ENCODE measurements around the gene HTR1E.
"Not testable (repeated sequence)": the region's sequence is repeated elsewhere in the genome, so short reads cannot be mapped to it uniquely, and the experiment has no call there.

Gene HTR1E

GRCh38 chr6:86937219-86938079 lies at the start of gene HTR1E:
TSS of gene HTR1E (plus strand) at chr6:86937528. CDS start at chr6:87015335, 77,807 bp downstream.
- no peak for DNase-seq (ENCODE audit: low read depth)

GRCh38 chr6:86888301-86888700 lies 49.0 kb upstream of the HTR1E start:
- no peak for DNase-seq (ENCODE audit: low read depth)

DNA sequence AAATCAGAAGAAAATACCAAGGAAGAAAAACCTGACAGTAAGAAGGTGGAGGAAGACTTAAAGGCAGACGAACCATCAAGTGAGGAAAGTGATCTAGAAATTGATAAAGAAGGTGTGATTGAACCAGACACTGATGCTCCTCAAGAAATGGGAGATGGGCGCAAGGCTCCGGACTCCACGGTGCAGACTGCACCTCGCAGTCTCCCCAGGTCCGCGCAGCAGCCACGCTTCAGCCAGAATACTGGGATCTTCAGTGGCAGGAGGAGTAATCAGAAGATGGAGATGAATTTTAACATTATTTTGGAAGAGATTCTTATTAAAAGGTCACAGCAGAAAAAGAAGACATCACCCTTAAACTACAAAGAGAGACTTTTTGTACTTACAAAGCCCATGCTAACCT lies 40.1 kb upstream of the HTR1E start:
- not testable (repeated sequence) for DNase-seq (ENCODE audit: low read depth)

DNA sequence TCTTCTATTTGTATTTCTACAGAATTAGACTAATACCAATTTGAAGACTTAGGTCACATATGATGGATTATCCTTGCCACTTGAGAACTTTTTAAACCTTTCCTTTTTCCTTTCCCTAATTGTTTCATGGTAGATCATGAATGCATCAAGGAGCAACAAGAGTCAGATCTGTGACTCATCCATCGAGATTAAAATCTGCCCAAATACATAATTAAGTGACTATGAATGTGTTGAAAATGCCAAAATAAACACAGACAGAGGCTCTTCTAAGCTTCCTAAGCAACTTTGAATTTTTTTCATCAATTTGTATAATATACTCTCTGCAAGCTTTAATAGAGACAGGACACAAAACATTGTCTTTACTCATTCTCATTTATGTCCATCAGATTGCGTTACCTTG lies 23.5 kb upstream of the HTR1E start:
- no peak for DNase-seq (ENCODE audit: low read depth)

GRCh38 chr6:86916393-86916792 lies 20.9 kb upstream of the HTR1E start:
- DNase-seq (ENCODE audit: low read depth), result no peak

DNA sequence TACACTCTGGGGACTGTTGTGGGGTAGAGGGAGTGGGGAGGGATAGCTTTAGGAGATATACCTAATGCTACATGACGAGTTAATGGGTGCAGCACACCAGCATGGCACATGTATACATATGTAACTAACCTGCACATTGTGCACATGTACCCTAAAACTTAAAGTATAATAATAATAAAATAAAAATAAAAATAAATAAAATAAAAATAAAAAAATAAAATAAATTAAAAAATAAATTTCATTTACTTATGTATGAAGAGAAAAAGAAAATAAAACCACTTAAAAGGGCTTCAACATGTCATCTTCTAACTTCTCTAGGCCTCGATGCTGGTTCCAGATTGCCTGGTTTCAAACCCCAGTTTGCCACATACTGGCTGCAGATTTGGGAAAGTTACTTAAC lies 10.2 kb upstream of the HTR1E start:
- not testable (repeated sequence) for DNase-seq (ENCODE audit: low read depth)

DNA sequence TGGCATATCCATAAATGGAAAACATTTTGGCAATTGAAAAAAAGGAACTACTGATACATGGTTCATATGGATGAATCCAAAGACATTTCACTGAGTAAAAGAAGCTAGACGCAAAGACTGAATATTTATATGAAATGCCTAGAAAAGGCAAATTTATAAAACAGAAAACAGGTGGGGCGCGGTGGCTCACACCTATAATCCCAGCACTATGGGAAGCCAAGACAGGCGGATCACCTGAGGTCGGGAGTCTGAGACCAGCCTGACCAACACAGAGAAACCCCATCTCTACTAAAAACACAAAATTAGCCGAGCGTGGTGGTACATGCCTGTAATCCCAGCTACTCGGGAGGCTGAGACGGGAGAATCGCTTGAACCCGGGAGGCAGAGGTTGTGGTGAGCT lies 9.5 kb upstream of the HTR1E start:
- DNase-seq (ENCODE audit: low read depth), result not testable (repeated sequence)

GRCh38 chr6:86934365-86934764 lies 3.0 kb upstream of the HTR1E start:
- no peak for DNase-seq (ENCODE audit: low read depth)

GRCh38 chr6:86936834-86937218 lies 502 bp upstream of the HTR1E start:
- no peak for DNase-seq (ENCODE audit: low read depth)

DNA sequence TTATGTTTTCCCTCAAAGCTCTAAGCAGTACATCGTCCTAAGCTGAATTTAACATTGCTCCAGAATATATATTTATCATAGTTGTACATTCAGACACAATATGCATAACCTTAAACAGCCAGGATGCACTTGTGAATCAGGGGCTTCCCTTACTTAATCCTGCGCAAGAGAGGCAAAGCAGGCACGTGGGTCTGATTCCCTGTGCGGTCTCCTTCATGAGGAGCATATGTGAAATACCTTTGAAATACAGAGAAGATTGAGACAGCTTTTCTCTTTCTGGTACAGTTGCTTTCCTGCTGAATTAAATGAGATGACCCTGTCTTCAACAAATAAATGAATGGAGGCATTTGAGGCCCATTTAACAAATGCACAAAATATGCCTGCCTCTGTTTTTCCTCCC lies 1.5 kb downstream of the HTR1E start:
- no peak for DNase-seq (ENCODE audit: low read depth)

DNA sequence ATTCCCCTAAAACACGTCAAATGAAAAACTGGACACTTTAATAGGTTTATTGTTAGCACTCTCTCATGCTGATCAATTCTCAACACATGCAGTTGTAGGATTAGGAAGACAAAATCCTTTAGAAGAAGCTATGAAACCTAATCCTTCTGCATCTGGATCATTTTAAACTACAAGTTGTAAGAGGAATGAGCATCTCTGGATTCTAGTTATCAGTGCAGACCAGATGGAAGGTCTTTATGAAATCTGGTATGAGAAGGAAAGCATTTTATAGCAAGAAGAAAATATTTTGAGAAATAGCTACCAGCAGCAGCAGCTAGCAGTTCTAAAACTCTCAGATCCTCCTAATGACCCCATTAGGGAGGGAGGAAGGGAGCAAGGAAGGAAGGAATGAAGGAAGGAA lies 4.1 kb downstream of the HTR1E start:
- no peak for DNase-seq (ENCODE audit: low read depth)

GRCh38 chr6:86942769-86943516 lies 5.6 kb downstream of the HTR1E start:
- DNase-seq (ENCODE audit: low read depth), result no peak

- no peak for DNase-seq (ENCODE audit: low read depth)
Observed at GRCh38 chr6:86943819-86944407, 6.6 kb downstream of the HTR1E start.

DNA sequence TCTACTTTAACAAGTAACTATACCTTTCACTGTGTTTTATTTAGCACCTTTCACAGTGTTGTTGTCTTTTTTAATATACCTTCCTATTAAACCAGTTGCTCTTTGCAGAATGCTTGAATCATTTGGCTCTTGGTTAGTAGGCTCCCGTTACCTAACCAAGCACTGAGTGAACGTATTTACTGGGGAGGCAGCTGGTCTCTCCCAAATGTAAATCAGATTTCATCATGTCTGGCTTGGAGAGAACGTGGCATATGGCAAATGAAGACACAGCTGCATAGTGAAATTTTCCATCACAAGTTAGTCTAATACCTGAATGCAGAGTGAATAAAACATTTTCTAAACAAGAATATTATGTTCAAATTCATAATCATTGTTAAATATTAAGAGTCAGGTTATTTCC lies 12.4 kb downstream of the HTR1E start:
- no peak for DNase-seq (ENCODE audit: low read depth)

GRCh38 chr6:86952991-86953390 lies 15.7 kb downstream of the HTR1E start:
- DNase-seq (ENCODE audit: low read depth), result no peak

DNA sequence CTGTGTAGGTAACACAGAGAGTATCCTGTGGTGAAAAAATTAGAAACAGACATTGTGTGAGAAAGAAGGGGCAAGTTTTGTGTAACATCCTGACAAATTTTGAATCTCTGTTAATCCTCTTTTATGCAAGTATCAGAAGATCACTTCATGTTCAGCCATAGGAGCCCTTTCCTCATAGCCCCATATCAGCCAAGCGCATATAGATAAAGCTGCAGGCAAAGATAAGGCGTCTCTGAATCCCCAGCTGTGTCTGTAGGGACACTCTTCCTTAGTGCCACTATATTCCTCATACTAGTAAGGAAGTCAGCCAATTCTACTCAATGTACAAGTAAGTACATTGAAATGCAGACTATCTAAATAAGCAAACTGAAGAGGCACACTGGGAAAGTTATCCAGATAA lies 22.3 kb downstream of the HTR1E start:
- no peak for DNase-seq (ENCODE audit: low read depth)

DNA sequence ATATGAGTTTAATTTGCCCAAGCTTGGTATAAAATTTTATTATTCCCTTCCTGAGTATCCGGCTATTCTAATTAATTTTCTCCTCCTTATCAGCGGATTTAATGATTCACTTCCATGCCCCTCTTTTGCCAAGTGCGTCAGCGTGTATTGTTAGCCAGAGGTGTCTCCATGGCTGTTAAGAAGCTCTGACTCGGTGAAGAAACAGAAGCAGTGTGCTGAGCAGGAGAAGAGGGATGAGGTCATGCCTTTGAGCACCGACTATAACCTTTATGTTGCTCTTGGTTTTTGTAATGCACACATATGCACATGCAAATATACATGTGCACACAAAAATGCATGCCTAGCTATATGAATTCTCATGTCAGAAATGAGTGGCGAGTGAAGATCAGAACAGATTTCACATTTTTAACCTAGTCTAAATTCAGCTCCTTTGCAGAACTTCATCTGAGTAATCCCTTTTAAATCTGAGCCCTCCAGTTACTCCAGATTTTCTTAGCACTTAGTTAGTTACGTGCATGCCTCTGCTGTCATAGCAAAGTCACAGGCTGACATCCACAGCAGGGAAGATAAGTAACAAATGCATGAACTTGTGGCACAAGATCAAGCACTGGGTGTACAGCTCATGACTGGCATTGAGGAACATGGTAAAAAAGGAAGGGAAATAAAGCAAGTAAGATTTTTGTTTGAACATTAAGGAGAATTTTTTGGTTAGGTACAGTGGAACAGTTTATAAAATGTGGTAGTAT lies 24.3 kb downstream of the HTR1E start:
- DNase-seq (ENCODE audit: low read depth), result no peak

DNA sequence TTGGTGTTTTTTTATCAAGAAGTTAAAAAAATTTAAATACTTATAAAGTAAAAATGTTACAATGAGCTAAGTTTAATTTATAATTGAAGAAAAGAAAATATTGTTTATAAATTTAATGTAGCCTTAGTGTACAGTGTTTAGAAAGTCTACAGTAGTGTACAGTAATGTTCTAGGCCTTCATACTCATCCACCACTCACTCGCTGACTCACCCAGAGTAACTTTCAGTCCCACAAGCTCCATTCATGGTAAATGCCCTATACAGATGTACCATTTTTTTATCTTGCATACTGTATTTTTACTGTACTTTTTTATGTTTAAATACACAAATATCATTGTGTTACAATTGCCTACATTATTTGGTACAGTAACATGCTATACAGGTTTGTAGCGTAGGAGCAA lies 26.0 kb downstream of the HTR1E start:
- DNase-seq (ENCODE audit: low read depth), result no peak

DNA sequence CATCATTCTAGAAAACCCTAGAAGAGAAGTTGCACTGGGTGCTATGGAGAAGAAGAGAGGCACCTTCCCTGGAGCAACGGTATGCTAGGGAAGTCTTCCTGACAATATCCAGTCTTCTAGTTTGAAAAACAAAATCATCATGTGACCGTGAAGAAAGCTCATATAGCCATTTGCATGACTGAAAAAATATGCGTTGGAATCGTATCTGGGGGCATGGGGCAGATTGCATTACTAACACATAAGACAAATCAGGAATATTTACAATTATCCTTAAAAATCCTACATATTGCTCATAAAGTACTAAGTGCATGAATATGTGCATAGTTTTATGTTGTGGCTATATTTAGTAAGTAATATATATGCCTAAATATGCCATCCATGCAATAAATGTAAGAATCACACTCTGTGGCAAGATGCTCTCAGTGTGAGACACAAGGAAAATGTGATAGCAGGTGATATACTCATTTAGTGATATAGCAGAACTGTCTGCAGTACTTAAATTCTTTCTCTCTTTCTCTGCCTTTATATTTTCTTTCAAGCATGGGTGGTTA lies 26.8 kb downstream of the HTR1E start:
- DNase-seq (ENCODE audit: low read depth), result no peak

- no peak for DNase-seq (ENCODE audit: low read depth)
Observed at GRCh38 chr6:86966271-86966670, 28.9 kb downstream of the HTR1E start.

DNA sequence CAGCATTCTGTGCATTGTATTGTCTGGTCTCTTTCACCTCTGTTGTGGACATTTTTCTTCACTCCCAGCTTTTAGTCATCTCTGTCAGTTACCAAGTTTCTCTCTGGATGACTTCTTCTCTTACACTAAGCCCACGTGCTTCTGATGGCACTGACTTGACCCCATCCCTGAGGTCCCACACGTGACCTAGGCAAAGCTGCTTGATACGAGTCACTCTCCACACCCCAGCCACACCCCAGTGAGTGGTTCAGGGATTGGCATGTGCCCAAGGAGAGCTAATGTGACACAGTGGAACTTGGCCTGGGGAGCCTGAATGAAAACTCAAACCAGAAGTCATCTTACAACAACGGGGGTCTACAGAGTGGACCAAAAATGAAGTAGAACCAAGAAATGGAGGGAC lies 32.2 kb downstream of the HTR1E start:
- no peak for DNase-seq (ENCODE audit: low read depth)

- no peak for DNase-seq (ENCODE audit: low read depth)
Observed at GRCh38 chr6:86973088-86973487, 35.8 kb downstream of the HTR1E start.

Measured in stimulated activated CD4-positive, alpha-beta T cell treated with anti-CD3 and anti-CD28 coated beads, Interleukin-2, amount 100 ng/mL, for 4 hours (primary cell).